Sigmoid colon (tissue), 4 donors: ENCODE data around the gene KIF3C.

Experiments
- EP300 ChIP-seq, 4 donors: sonication (generic); formaldehyde crosslinking; IDR thresholded peaks; one replicate each; pipeline ENCODE4 v1.6.1; 2017; ENCODE audit warnings: antibody characterized with exemption in 4 of 4
- POLR2A ChIP-seq, 2 donors: fragments of 450-650 bp; IDR thresholded peaks; one replicate each; pipeline ENCODE4 v1.6.1; 2016; ENCODE audit warnings: antibody characterized with exemption in 2 of 2, mild to moderate bottlenecking in 2 of 2, moderate library complexity in 2 of 2
- POLR2AphosphoS5 ChIP-seq, 4 donors: sonication (generic); formaldehyde crosslinking; IDR thresholded peaks; one replicate each; pipeline ENCODE4 v1.6.1; 2017; ENCODE audit warnings: antibody characterized with exemption in 4 of 4
- TF ChIP-seq, protein P1 (sequence below), 4 experiments: fragments of 450-650 bp in 3 of 4; fragments of 200-600 bp in 1 of 4; IDR thresholded peaks; one replicate each; pipeline ENCODE4 v1.5.1; 2016 to 2019; ENCODE audit warnings: antibody characterized with exemption in 4 of 4, mild to moderate bottlenecking in 3 of 4, moderate library complexity in 2 of 4

DNA sequence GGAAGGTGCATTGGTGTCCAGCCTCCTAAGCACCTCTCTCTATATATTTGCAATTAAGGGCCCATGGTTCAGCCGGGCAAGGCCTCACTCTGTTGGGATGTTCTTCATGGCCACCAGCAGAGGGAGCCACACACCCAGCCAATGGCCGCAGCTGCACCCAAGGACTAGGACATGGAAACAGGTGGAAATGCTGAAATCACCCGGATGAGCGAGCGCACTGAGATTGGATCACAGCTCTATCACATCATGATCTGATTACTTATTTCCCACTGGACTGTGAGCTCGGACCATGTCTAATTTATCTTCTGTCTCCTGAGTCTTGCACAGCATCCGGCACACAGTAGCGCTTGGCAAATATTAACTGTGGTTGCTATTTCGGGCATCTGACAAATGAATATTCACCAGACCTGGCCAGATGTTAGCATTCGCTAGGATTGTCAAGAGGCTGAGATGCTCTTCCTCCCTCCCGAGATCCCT, 31.2 kb downstream of the KIF3C start:
- TF ChIP-seq, protein P1, sequence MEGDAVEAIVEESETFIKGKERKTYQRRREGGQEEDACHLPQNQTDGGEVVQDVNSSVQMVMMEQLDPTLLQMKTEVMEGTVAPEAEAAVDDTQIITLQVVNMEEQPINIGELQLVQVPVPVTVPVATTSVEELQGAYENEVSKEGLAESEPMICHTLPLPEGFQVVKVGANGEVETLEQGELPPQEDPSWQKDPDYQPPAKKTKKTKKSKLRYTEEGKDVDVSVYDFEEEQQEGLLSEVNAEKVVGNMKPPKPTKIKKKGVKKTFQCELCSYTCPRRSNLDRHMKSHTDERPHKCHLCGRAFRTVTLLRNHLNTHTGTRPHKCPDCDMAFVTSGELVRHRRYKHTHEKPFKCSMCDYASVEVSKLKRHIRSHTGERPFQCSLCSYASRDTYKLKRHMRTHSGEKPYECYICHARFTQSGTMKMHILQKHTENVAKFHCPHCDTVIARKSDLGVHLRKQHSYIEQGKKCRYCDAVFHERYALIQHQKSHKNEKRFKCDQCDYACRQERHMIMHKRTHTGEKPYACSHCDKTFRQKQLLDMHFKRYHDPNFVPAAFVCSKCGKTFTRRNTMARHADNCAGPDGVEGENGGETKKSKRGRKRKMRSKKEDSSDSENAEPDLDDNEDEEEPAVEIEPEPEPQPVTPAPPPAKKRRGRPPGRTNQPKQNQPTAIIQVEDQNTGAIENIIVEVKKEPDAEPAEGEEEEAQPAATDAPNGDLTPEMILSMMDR (IDR thresholded peaks at IDR 0.05): peak; percentile 79 to 89 (median 88)
- TF ChIP-seq POLR2A (IDR thresholded peaks at IDR 0.05): no peak
- no peak for TF ChIP-seq POLR2AphosphoS5 (IDR thresholded peaks at IDR 0.05)
- no peak for TF ChIP-seq EP300 (IDR thresholded peaks at IDR 0.05)
